22Rv1 (cell line): ENCODE data around the gene SBNO1.

Experiments
- ZFX ChIP-seq: fragments of 450-650 bp; IDR thresholded peaks from 2 replicates; pipeline ENCODE4 v1.6.1; 2017; ENCODE audit warnings: antibody characterized with exemption, borderline replicate concordance
- TF ChIP-seq, protein P1 (sequence below): fragments of 450-650 bp; IDR thresholded peaks from 2 replicates; pipeline ENCODE4 v1.5.1; 2017; ENCODE audit warnings: mild to moderate bottlenecking

DNA sequence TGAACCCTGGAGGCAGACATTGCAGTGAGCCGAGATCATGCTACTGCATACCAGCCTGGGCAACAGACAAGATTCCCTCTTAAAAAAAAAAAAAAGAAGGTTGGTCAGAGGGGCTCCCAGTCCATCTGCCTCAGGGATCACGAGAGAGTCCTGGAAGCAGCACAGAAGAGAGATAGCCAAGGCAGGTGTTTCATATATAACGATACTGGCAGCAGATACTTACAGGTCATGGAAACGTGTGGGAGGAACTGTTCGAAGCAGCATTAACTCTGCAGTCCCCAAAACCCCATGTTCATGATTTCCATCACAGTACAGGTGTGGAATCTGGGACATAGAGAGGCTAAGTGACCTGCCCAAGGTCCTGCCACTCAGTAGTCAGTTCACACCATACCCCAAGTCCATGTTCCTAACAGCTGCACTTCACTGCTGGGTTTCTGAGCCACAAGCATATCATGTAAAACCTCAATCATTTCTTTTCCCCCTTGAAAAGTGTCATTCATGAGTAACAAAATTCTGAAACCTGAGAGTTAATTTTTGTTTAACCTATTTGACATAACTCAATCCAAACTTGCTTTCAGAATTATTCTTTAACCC, 109.7 kb downstream of the SBNO1 start:
- TF ChIP-seq, protein P1, sequence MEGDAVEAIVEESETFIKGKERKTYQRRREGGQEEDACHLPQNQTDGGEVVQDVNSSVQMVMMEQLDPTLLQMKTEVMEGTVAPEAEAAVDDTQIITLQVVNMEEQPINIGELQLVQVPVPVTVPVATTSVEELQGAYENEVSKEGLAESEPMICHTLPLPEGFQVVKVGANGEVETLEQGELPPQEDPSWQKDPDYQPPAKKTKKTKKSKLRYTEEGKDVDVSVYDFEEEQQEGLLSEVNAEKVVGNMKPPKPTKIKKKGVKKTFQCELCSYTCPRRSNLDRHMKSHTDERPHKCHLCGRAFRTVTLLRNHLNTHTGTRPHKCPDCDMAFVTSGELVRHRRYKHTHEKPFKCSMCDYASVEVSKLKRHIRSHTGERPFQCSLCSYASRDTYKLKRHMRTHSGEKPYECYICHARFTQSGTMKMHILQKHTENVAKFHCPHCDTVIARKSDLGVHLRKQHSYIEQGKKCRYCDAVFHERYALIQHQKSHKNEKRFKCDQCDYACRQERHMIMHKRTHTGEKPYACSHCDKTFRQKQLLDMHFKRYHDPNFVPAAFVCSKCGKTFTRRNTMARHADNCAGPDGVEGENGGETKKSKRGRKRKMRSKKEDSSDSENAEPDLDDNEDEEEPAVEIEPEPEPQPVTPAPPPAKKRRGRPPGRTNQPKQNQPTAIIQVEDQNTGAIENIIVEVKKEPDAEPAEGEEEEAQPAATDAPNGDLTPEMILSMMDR: no peak
- TF ChIP-seq ZFX: no peak
